Loucy (cell line): ENCODE data around the gene TUBGCP3.

Source experiments
- H2AFZ ChIP-seq: fragments of 200-600 bp; sonication (generic); 2 replicates; pipeline ENCODE4 v1.6.0; 2016; ENCODE audit warnings: antibody characterized with exemption, mild to moderate bottlenecking, low read length, moderate library complexity
- H3F3A ChIP-seq: fragments of 200-600 bp; 2 replicates; pipeline ENCODE4 v1.6.0; 2016; ENCODE audit warnings: antibody characterized with exemption, low read depth, mild to moderate bottlenecking
- H3K27me3 ChIP-seq: fragments of 200-600 bp; sonication (generic); 2 replicates; pipeline ENCODE4 v1.6.1; 2014; ENCODE audit warnings: low read length, mild to moderate bottlenecking; ENCODE audit not compliant: insufficient read depth, poor library complexity, severe bottlenecking
- H3K36me3 ChIP-seq: fragments of 200-600 bp; sonication (generic); 2 replicates; pipeline ENCODE4 v1.6.1; 2016; ENCODE audit warnings: low read length; ENCODE audit not compliant: insufficient read depth
- H3K4me1 ChIP-seq: fragments of 200-600 bp; sonication (generic); 2 replicates; pipeline ENCODE4 v1.5.1; 2014; ENCODE audit warnings: low read length, mild to moderate bottlenecking; ENCODE audit not compliant: insufficient read depth, poor library complexity, severe bottlenecking
- H3K4me2 ChIP-seq: fragments of 200-600 bp; sonication (generic); 2 replicates; pipeline ENCODE4 v1.6.0; 2014; ENCODE audit warnings: antibody characterized with exemption, low read length, low read depth, mild to moderate bottlenecking; ENCODE audit not compliant: poor library complexity, severe bottlenecking
- H3K4me3 ChIP-seq: fragments of 200-600 bp; sonication (generic); 2 replicates; pipeline ENCODE4 v1.5.1; 2014; ENCODE audit warnings: low read length, mild to moderate bottlenecking, mixed read lengths; ENCODE audit not compliant: poor library complexity, severe bottlenecking
- H3K79me2 ChIP-seq: fragments of 200-600 bp; sonication (generic); 2 replicates; pipeline ENCODE4 v1.6.1; 2014; ENCODE audit warnings: low read length; ENCODE audit not compliant: insufficient read depth
- H3K9ac ChIP-seq: fragments of 200-600 bp; sonication (generic); 2 replicates; pipeline ENCODE4 v1.6.0; 2014; ENCODE audit warnings: mild to moderate bottlenecking, low read depth, low read length, moderate library complexity; ENCODE audit not compliant: poor library complexity, severe bottlenecking
- H3K9me2 ChIP-seq: fragments of 200-600 bp; sonication (generic); replicated peaks from 2 replicates; pipeline ENCODE4 v1.6.1; 2016; ENCODE audit warnings: low read depth, low read length, mixed read lengths
- H3K9me3 ChIP-seq: fragments of 200-600 bp; sonication (generic); 2 replicates; pipeline ENCODE4 v1.6.1; 2014; ENCODE audit warnings: mild to moderate bottlenecking, antibody characterized with exemption, low read length, low read depth; ENCODE audit not compliant: insufficient read depth
- H4K20me1 ChIP-seq: fragments of 200-600 bp; sonication (generic); 2 replicates; pipeline ENCODE4 v1.6.0; 2014; ENCODE audit warnings: antibody characterized with exemption, low read length, mild to moderate bottlenecking; ENCODE audit not compliant: insufficient read depth, poor library complexity, severe bottlenecking
- EZH2phosphoT487 ChIP-seq: fragments of 200-600 bp; IDR thresholded peaks from 2 replicates; pipeline ENCODE4 v1.6.1; 2018; ENCODE audit warnings: antibody characterized with exemption, mild to moderate bottlenecking, moderate library complexity, borderline replicate concordance
- TF ChIP-seq, protein P1 (sequence below): fragments of 200-600 bp; sonication (generic); conservative IDR thresholded peaks from 2 replicates; pipeline ENCODE4 v1.5.1; 2014; ENCODE audit warnings: mild to moderate bottlenecking, antibody characterized with exemption, low read length

The TUBGCP3 gene

DNA sequence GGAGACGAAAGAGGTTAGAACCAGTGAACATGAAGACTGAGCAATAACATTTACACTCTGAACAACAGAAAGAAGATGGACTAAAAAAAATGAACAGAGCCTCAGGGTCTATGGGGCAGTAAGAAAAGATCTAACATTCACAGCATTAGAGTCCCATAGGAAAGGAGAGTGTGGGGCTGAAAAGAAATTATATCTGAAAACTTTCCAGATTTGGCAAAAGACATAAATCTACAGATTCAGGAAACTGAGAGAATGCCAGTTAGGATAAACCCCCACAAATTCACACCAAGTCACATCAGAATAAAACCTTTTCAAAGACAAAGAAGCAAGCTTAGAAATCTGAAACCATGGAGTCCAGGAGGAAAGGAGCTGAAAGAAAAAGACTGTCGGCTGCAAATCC, 20.3 kb upstream of the TUBGCP3 start:
- no peaks in the 10 kb centered on the region for H3K9me3 ChIP-seq

DNA sequence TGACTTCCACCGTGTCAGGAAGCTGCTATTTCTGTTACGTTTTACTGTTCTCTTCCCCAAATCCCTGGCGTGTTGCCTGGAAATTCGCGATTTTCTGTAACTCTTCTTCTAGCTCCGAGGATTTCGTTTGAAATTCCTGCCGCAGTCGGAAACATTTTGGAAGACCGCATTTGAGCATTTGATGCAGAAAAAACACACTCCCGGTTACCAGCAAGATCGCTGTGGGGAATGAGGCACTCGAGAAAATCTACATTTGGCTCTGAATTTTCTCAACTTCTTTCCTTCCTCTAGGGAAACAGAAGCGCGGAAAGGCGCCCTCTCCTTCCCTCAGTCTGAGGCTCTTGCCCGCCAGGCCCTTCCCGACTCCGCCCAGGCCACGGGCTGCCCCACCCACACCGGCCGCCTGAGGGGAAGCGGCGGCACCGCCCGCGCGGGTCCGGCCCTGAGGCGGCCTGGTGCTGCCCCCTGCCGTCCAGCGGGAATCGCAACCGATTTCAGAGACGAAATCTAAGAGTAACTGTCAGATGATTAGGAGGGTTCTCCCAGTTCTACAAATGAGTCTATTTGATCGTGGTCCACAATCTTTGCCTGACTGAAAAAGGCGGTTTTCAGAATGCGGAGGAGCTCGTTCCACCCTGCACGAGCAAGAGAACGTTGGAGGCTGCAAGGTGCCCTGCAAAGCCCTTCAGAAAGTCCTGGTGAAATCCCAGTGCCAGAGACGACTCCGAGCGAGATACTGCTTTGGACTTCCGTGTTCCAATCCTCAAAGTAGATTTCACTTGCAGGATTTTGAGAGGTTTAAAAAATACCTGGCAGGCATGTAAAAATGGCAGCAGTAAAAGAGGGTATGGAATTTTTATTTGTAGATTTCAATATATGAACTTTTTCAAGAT, 18.4 kb upstream of the TUBGCP3 start:
- H4K20me1 ChIP-seq = no peaks in the 10 kb centered on the region
- no peaks in the 10 kb centered on the region for H3K9me3 ChIP-seq
- peak overlapping the region; percentile 58 for H3K4me3 ChIP-seq
- H3K4me1 ChIP-seq = peaks cover 3% of the 10 kb centered on the region
- H3K9me2 ChIP-seq = no peaks in the 10 kb centered on the region
- H3K79me2 ChIP-seq = no peaks in the 10 kb centered on the region
- no peaks in the 10 kb centered on the region for H3K27me3 ChIP-seq
- no peak for TF ChIP-seq EZH2phosphoT487
- TF ChIP-seq, protein P1, sequence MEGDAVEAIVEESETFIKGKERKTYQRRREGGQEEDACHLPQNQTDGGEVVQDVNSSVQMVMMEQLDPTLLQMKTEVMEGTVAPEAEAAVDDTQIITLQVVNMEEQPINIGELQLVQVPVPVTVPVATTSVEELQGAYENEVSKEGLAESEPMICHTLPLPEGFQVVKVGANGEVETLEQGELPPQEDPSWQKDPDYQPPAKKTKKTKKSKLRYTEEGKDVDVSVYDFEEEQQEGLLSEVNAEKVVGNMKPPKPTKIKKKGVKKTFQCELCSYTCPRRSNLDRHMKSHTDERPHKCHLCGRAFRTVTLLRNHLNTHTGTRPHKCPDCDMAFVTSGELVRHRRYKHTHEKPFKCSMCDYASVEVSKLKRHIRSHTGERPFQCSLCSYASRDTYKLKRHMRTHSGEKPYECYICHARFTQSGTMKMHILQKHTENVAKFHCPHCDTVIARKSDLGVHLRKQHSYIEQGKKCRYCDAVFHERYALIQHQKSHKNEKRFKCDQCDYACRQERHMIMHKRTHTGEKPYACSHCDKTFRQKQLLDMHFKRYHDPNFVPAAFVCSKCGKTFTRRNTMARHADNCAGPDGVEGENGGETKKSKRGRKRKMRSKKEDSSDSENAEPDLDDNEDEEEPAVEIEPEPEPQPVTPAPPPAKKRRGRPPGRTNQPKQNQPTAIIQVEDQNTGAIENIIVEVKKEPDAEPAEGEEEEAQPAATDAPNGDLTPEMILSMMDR = peak; percentile 90
- peak overlapping the region; percentile 52 for H3K4me2 ChIP-seq
- H3F3A ChIP-seq = no peaks in the 10 kb centered on the region
- no peak overlapping the region for H3K9ac ChIP-seq
- no peaks in the 10 kb centered on the region for H3K36me3 ChIP-seq
- H2AFZ ChIP-seq = peak overlapping the region; percentile 94

More for the DNA sequence above, 20.3 kb upstream of the TUBGCP3 start:
- no peak overlapping the region for H2AFZ ChIP-seq
- no peaks in the 10 kb centered on the region for H3K9me2 ChIP-seq
- H3K4me3 ChIP-seq = no peak overlapping the region
- no peak for TF ChIP-seq EZH2phosphoT487
- TF ChIP-seq, protein P1 = no peak
- H3K27me3 ChIP-seq = no peaks in the 10 kb centered on the region
- H3K36me3 ChIP-seq = no peaks in the 10 kb centered on the region
- H3K9ac ChIP-seq = no peak overlapping the region
- no peak overlapping the region for H3K4me2 ChIP-seq
- H3K79me2 ChIP-seq = no peaks in the 10 kb centered on the region
- no peaks in the 10 kb centered on the region for H3F3A ChIP-seq
- H3K4me1 ChIP-seq = peaks cover 3% of the 10 kb centered on the region
- no peaks in the 10 kb centered on the region for H4K20me1 ChIP-seq

DNA sequence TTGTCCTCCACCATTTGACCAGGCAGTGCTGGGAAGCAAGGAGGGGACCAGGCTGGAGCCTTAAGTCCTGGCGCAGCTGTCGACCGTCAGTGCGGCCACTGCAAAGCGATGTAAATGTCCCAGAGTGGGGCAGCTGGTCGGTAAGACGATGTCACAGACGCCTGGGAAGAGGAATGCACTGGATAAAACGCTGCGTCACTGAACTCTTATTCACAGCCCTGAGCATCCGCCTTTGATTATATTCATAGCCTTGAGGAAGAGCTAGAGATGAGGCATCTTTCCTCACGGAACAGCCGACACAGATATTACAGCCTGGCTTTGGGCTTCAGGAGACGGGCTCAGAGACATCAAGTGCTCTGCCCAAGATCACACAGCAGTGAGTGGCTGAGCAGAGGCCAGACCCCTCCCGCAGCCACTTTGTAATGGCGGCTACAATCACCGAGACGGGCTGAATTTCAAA, 17.6 kb upstream of the TUBGCP3 start:
- Histone ChIP-seq H2AFZ (peak overlapping the region; percentile 94), H3K4me1 (peaks cover 3% of the 10 kb centered on the region), H3K9me2 (no peaks in the 10 kb centered on the region), H3K4me2 (no peak overlapping the region), H3K9me3 (no peaks in the 10 kb centered on the region), H3K4me3 (no peak overlapping the region), H3K36me3 (no peaks in the 10 kb centered on the region), H3F3A (no peaks in the 10 kb centered on the region), H3K9ac (no peak overlapping the region), H3K79me2 (no peaks in the 10 kb centered on the region), H4K20me1 (no peaks in the 10 kb centered on the region), H3K27me3 (no peaks in the 10 kb centered on the region)
- no peak for TF ChIP-seq EZH2phosphoT487
- TF ChIP-seq, protein P1 = no peak
